ENCODE data around the gene MSRB3.

- TF ChIP-seq CTCF (IDR thresholded peaks at IDR 0.05) (no peak), POLR2AphosphoS5 (IDR thresholded peaks at IDR 0.05) (no peak), POLR2A (IDR thresholded peaks at IDR 0.05) (no peak)
Observed at GRCh38 chr12:65432651-65433050, 154.2 kb downstream of the MSRB3 start.
